ENCODE measurements around the gene OVCH1.
"Not testable (repeated sequence)": the region's sequence is repeated elsewhere in the genome, so short reads cannot be mapped to it uniquely, and the experiment has no call there.

The OVCH1 gene

GRCh38 chr12:29403991-29404390 is 93.5 kb downstream of the OVCH1 start:
- Histone ChIP-seq H3K4me2 (ENCODE audit: low read length) (no peak overlapping the region), H3K9me3 (replicated peaks; ENCODE audit: low read length) (no peaks in the 10 kb centered on the region), H3K9ac (ENCODE audit: low read depth, low read length) (no peak overlapping the region), H3K27me3 (ENCODE audit: control insufficient read depth, insufficient read depth, low read length) (no peaks in the 10 kb centered on the region), H3K36me3 (ENCODE audit: insufficient read depth, low read length) (no peaks in the 10 kb centered on the region), H3K4me3 (ENCODE audit: low read length) (no peak overlapping the region), H3K4me1 (ENCODE audit: control insufficient read depth, insufficient read depth, low read length) (no peaks in the 10 kb centered on the region)

DNA sequence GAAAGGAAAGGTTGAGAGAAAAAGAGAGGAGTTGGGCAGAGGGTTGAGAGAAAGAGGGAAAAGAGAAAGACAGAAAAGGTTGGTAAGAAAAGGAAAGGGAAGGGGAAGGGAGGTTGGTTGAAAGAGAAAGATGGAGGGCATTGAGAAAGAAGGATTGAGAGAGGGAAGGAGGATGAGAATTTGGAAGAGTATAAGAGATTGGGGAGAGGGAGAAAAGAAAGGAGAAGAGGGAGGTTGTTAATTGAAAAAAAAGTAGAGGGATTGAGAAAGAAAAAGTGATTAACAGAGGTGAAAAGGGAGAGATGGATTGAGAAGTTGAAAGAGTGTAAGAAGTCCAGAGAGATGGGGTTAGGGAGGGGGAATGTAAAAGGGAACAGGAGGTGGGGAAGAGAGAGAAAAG is 95.0 kb downstream of the OVCH1 start:
- H3K4me3 ChIP-seq (ENCODE audit: low read length) = no peak overlapping the region
- H3K4me1 ChIP-seq (ENCODE audit: control insufficient read depth, insufficient read depth, low read length) = no peaks in the 10 kb centered on the region
- no peak overlapping the region for H3K9ac ChIP-seq (ENCODE audit: low read depth, low read length)
- no peaks in the 10 kb centered on the region for H3K27me3 ChIP-seq (ENCODE audit: control insufficient read depth, insufficient read depth, low read length)
- no peak overlapping the region for H3K4me2 ChIP-seq (ENCODE audit: low read length)
- no peaks in the 10 kb centered on the region for H3K36me3 ChIP-seq (ENCODE audit: insufficient read depth, low read length)
- H3K9me3 ChIP-seq (replicated peaks; ENCODE audit: low read length) = no peaks in the 10 kb centered on the region

DNA sequence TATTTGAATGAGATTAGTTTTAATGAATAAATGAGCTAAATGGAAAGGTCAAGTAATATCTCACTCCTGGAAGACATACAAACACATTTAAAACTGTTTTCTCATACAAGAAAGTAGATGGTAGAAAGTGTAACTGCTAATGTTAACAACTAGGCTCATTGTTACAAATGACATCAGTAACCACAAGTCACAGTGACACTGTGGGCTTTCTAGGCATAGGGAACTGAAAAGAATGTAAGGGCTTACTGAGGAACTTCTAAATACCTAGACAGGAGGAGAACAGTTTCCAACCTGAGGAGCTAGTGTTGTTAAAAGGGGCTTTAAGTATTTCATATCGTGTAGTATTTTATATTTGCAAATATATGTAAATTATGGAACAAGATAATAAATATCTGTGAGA is 99.0 kb downstream of the OVCH1 start:
- Histone ChIP-seq H3K4me2 (ENCODE audit: low read length) (no peak overlapping the region), H3K27me3 (ENCODE audit: control insufficient read depth, insufficient read depth, low read length) (no peaks in the 10 kb centered on the region), H3K36me3 (ENCODE audit: insufficient read depth, low read length) (no peaks in the 10 kb centered on the region), H3K9ac (ENCODE audit: low read depth, low read length) (no peak overlapping the region), H3K4me3 (ENCODE audit: low read length) (no peak overlapping the region), H3K4me1 (ENCODE audit: control insufficient read depth, insufficient read depth, low read length) (no peaks in the 10 kb centered on the region), H3K9me3 (replicated peaks; ENCODE audit: low read length) (no peaks in the 10 kb centered on the region)

- no peaks in the 10 kb centered on the region for H3K4me1 ChIP-seq (ENCODE audit: control insufficient read depth, insufficient read depth, low read length)
- no peaks in the 10 kb centered on the region for H3K27me3 ChIP-seq (ENCODE audit: control insufficient read depth, insufficient read depth, low read length)
- H3K4me2 ChIP-seq (ENCODE audit: low read length) = no peak overlapping the region
- no peak overlapping the region for H3K4me3 ChIP-seq (ENCODE audit: low read length)
- no peaks in the 10 kb centered on the region for H3K9me3 ChIP-seq (replicated peaks; ENCODE audit: low read length)
- no peak overlapping the region for H3K9ac ChIP-seq (ENCODE audit: low read depth, low read length)
- H3K36me3 ChIP-seq (ENCODE audit: insufficient read depth, low read length) = no peaks in the 10 kb centered on the region
Observed at GRCh38 chr12:29396774-29397173, 100.7 kb downstream of the OVCH1 start.

DNA sequence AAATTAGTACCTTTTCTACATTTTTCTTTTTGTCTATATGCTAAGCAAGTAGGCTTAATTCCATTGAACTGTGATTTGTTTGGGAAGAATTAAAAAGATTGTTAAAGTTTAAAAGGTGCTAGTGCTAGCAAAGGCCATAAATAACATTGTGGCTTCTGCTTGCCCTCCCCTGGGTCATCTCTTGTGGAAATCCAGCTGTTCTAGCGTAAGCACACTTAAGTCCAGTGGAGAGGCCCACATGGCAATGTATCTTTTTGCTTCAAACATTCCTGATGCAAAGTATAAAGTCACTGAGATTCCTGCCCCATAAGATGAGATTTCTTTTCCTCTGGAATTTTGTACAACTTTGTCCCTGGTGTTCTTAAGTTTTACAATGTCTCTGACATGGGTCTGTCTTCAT is 102.1 kb downstream of the OVCH1 start:
- Histone ChIP-seq H3K4me2 (ENCODE audit: low read length) (no peak overlapping the region), H3K9ac (ENCODE audit: low read depth, low read length) (no peak overlapping the region), H3K27me3 (ENCODE audit: control insufficient read depth, insufficient read depth, low read length) (no peaks in the 10 kb centered on the region), H3K36me3 (ENCODE audit: insufficient read depth, low read length) (no peaks in the 10 kb centered on the region), H3K4me1 (ENCODE audit: control insufficient read depth, insufficient read depth, low read length) (no peaks in the 10 kb centered on the region), H3K4me3 (ENCODE audit: low read length) (no peak overlapping the region), H3K9me3 (replicated peaks; ENCODE audit: low read length) (no peaks in the 10 kb centered on the region)

DNA sequence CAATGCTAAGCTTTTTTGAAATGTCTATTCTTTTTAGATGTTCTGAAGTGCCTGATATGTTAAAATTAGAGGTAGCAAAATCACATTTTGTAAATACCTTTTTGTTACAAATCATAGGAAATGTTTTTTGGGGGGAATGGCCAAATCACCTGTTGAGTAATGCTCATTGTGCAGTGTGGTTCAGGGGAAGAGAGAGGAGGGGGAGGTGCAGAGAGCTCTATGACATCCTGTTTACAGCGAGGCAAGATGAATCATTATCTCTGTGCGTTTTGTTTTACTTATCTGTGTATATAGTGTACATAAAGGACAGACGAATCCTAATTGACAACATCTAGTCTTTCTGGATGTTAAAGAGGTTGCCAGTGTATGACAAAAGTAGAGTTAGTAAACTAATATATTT is 107.1 kb downstream of the OVCH1 start:
- not testable (repeated sequence) for H3K4me1 ChIP-seq (ENCODE audit: control insufficient read depth, insufficient read depth, low read length); H3K9ac ChIP-seq (ENCODE audit: low read depth, low read length); H3K27me3 ChIP-seq (ENCODE audit: control insufficient read depth, insufficient read depth, low read length); H3K4me3 ChIP-seq (ENCODE audit: low read length); H3K9me3 ChIP-seq (replicated peaks; ENCODE audit: low read length); H3K36me3 ChIP-seq (ENCODE audit: insufficient read depth, low read length); H3K4me2 ChIP-seq (ENCODE audit: low read length)

- Histone ChIP-seq H3K9me3 (replicated peaks; ENCODE audit: low read length) (no peaks in the 10 kb centered on the region), H3K9ac (ENCODE audit: low read depth, low read length) (no peak overlapping the region), H3K4me3 (ENCODE audit: low read length) (no peak overlapping the region)
Observed at GRCh38 chr12:29389295-29389919, 108.1 kb downstream of the OVCH1 start.

GRCh38 chr12:29386084-29386680 is 111.3 kb downstream of the OVCH1 start:
- not testable (repeated sequence) for H3K4me2 ChIP-seq (ENCODE audit: low read length); H3K36me3 ChIP-seq (ENCODE audit: insufficient read depth, low read length); H3K9ac ChIP-seq (ENCODE audit: low read depth, low read length); H3K4me3 ChIP-seq (ENCODE audit: low read length); H3K27me3 ChIP-seq (ENCODE audit: control insufficient read depth, insufficient read depth, low read length); H3K4me1 ChIP-seq (ENCODE audit: control insufficient read depth, insufficient read depth, low read length); H3K9me3 ChIP-seq (replicated peaks; ENCODE audit: low read length)

More at GRCh38 chr12:29389295-29389919, 108.1 kb downstream of the OVCH1 start:
- Histone ChIP-seq H3K4me1 (ENCODE audit: control insufficient read depth, insufficient read depth, low read length) (no peaks in the 10 kb centered on the region), H3K27me3 (ENCODE audit: control insufficient read depth, insufficient read depth, low read length) (no peaks in the 10 kb centered on the region), H3K4me2 (ENCODE audit: low read length) (no peak overlapping the region), H3K36me3 (ENCODE audit: insufficient read depth, low read length) (no peaks in the 10 kb centered on the region)

- not testable (repeated sequence) for H3K36me3 ChIP-seq (ENCODE audit: insufficient read depth, low read length); H3K4me1 ChIP-seq (ENCODE audit: control insufficient read depth, insufficient read depth, low read length); H3K4me3 ChIP-seq (ENCODE audit: low read length); H3K9ac ChIP-seq (ENCODE audit: low read depth, low read length); H3K4me2 ChIP-seq (ENCODE audit: low read length); H3K27me3 ChIP-seq (ENCODE audit: control insufficient read depth, insufficient read depth, low read length); H3K9me3 ChIP-seq (replicated peaks; ENCODE audit: low read length)
Observed at GRCh38 chr12:29385194-29385593, 112.3 kb downstream of the OVCH1 start.

DNA sequence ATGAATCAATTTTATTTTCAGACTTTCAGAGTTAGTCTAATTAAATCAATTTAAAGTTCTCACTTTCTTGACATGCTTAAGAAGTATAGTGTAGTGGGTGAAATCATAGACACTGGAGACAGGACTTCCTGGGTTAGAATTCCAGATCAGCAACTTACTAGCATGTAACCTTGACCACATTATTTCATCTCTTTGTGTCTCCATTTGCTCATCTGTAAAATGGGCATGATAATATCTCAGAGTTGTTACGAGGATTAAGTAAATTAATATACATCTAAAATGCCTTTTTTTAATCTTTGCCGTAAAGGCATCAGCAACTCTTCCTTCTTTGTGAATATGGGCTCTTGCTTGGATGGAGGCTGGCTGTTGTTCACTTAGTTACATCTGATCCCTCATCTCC is 115.2 kb downstream of the OVCH1 start:
- Histone ChIP-seq H3K36me3 (ENCODE audit: insufficient read depth, low read length) (peaks cover 3% of the 10 kb centered on the region), H3K27me3 (ENCODE audit: control insufficient read depth, insufficient read depth, low read length) (no peaks in the 10 kb centered on the region), H3K4me2 (ENCODE audit: low read length) (no peak overlapping the region), H3K9me3 (replicated peaks; ENCODE audit: low read length) (no peaks in the 10 kb centered on the region), H3K4me1 (ENCODE audit: control insufficient read depth, insufficient read depth, low read length) (peaks cover 8% of the 10 kb centered on the region), H3K9ac (ENCODE audit: low read depth, low read length) (no peak overlapping the region), H3K4me3 (ENCODE audit: low read length) (no peak overlapping the region)

DNA sequence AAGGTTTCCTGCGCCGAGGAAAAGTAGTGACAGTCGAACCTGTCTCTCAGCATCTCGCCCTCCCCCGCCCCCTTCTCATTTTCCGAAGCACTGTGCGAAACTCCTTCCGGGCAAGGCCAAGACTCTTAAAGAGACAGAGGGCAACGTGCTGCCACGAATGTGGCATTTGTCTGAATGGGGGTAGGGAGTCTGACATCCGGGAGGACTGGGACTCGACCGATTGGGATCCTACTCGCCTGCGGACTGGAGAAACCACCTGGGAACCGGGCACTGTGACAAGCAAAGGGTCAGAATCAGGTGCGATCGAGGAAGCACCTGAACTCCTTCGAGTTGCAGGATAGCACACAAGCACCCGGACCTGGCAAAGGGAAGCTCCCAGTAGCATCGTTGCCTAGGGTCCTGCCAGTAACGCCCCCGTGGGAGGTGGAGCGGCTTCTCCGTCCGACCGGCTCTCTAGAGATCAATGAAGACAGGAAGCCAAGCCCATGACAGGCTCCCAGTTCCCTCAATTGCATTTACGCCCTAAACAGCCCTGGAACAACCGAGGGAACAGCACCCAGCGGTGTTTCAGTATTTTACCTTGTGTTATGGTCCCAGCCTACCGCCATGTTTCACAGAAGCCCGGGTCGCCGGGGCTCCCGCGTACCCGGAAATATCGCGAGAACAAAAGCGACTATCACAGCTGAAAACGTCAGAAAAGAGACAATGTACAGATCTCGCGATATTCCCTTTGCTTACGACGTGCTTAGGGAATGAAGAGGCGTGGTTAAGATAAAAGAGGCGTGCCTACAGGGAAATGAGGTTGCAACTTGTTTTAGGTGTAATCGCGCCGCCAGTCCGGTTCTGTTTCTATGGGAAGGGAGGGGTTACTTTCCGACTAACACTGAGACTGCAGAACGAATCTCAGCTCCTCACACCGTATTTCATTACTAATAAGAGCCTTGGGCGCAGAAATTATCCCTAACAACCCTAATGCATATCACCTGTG is 116.7 kb downstream of the OVCH1 start, which contains the start of gene ERGIC2:
ERGIC2 (minus strand) TSS at position 637 of the 988 bp plus-strand sequence. CDS start 9,539 bp downstream, outside the sequence.
- H3K4me1 ChIP-seq (ENCODE audit: control insufficient read depth, insufficient read depth, low read length) = peaks cover 8% of the 10 kb centered on the region
- peak within 1 kb of the TSS; percentile 84 for H3K4me2 ChIP-seq (ENCODE audit: low read length)
- no peaks in the 10 kb centered on the region for H3K9me3 ChIP-seq (replicated peaks; ENCODE audit: low read length)
- no peaks in the 10 kb centered on the region for H3K27me3 ChIP-seq (ENCODE audit: control insufficient read depth, insufficient read depth, low read length)
- peak within 1 kb of the TSS; percentile 98 for H3K4me3 ChIP-seq (ENCODE audit: low read length)
- H3K36me3 ChIP-seq (ENCODE audit: insufficient read depth, low read length) = peaks cover 6% of the 10 kb centered on the region
- H3K9ac ChIP-seq (ENCODE audit: low read depth, low read length) = peak within 1 kb of the TSS; percentile 99
